IMR-90 (cell line): ENCODE measurements around the gene TPCN1. TPM values are rescaled to one million over a fixed set of nuclear protein-coding genes. Genes with fewer than 3 reads are reported as not detected.

Experiments
- ATAC-seq: fragments of 200-7000 bp; cut with Tn5 transposase; 2 replicates; pipeline ENCODE4 v1.9.1; 2020; ENCODE audit warnings: low read depth, mild to moderate bottlenecking, moderate library complexity
- BruUV-seq: library from RNA; stranded (reverse); fragments of 400-500 nt; replicated peaks from 2 replicates; lab custom pipeline; 2021; lab: Mats Ljungman, UMichigan
- CTCF ChIA-PET: fragments of 300-600 bp; formaldehyde crosslinking; extraction: SDS; loops from one replicate; lab custom pipeline; 2021; ENCODE audit warnings: antibody characterized with exemption; lab: Yijun Ruan, JAX
- POLR2A ChIA-PET: fragments of 300-600 bp; sonication (Branson Sonifier 250); formaldehyde crosslinking; loops from one replicate; lab custom pipeline; 2022; ENCODE audit warnings: antibody characterized with exemption; ENCODE audit not compliant: unreplicated experiment; lab: Charles Lee
- DNase-seq: peaks from one replicate; pipeline ENCODE4 v3.0.0; 2013
- H2AFZ ChIP-seq: replicated peaks from 2 replicates; pipeline ENCODE3; 2013; ENCODE audit warnings: low read length, mild to moderate bottlenecking; ENCODE audit not compliant: poor library complexity
- H2AK5ac ChIP-seq: 2 replicates; pipeline ENCODE4 v1.6.1; 2013; ENCODE audit warnings: low read depth, low read length, inconsistent platforms
- H2AK9ac ChIP-seq: replicated peaks from 2 replicates; pipeline ENCODE3; 2013; ENCODE audit warnings: mild to moderate bottlenecking, low read depth, low read length, moderate library complexity; ENCODE audit not compliant: poor library complexity
- H2BK120ac ChIP-seq: 2 replicates; pipeline ENCODE4 v1.6.1; 2013; ENCODE audit warnings: low read depth, low read length, inconsistent platforms
- H2BK15ac ChIP-seq: 3 replicates; pipeline ENCODE4 v1.6.1; 2013; ENCODE audit warnings: low read depth, low read length, inconsistent platforms
- H2BK20ac ChIP-seq: 2 replicates; pipeline ENCODE4 v1.6.1; 2013; ENCODE audit warnings: low read depth, mild to moderate bottlenecking, inconsistent platforms, low read length, moderate library complexity
- H2BK5ac ChIP-seq: 2 replicates; pipeline ENCODE4 v1.6.1; 2013; ENCODE audit warnings: mild to moderate bottlenecking, low read depth, low read length, inconsistent platforms; ENCODE audit not compliant: poor library complexity, severe bottlenecking
- H3K14ac ChIP-seq: replicated peaks from 2 replicates; pipeline ENCODE4 v1.6.1; 2013; ENCODE audit warnings: low read depth, low read length, inconsistent platforms
- H3K18ac ChIP-seq: 2 replicates; pipeline ENCODE4 v1.6.1; 2013; ENCODE audit warnings: low read depth, low read length, control low read depth
- H3K23ac ChIP-seq: 2 replicates; pipeline ENCODE4 v1.6.1; 2013; ENCODE audit warnings: low read depth, low read length, inconsistent platforms
- H3K27ac ChIP-seq: 2 replicates; pipeline ENCODE4 v1.5.1; 2013; ENCODE audit warnings: mild to moderate bottlenecking, control low read depth, low read length; ENCODE audit not compliant: insufficient read depth
- H3K27me3 ChIP-seq: 2 replicates; pipeline ENCODE4 v1.6.1; 2013; ENCODE audit warnings: low read length; ENCODE audit not compliant: control insufficient read depth, insufficient read depth
- H3K36me3 ChIP-seq: 2 replicates; pipeline ENCODE4 v1.6.1; 2013; ENCODE audit warnings: low read length, mixed read lengths; ENCODE audit not compliant: control insufficient read depth, insufficient read depth
- H3K4ac ChIP-seq: 2 replicates; pipeline ENCODE4 v1.6.1; 2013; ENCODE audit warnings: low read depth, low read length, inconsistent platforms
- H3K4me1 ChIP-seq: 2 replicates; pipeline ENCODE4 v1.6.1; 2013; ENCODE audit warnings: low read length, mixed read lengths; ENCODE audit not compliant: control insufficient read depth, insufficient read depth
- H3K4me2 ChIP-seq: 2 replicates; pipeline ENCODE4 v1.6.1; 2013; ENCODE audit warnings: low read depth, mild to moderate bottlenecking, control low read depth, low read length, moderate library complexity
- H3K4me3 ChIP-seq: 2 replicates; pipeline ENCODE4 v1.5.1; 2013; ENCODE audit warnings: low read depth, mild to moderate bottlenecking, control low read depth, low read length, moderate library complexity; ENCODE audit not compliant: insufficient read depth
- H3K56ac ChIP-seq: 2 replicates; pipeline ENCODE4 v1.6.1; 2013; ENCODE audit warnings: low read length, inconsistent platforms; ENCODE audit not compliant: insufficient read depth; ENCODE audit errors: extremely low read depth
- H3K79me1 ChIP-seq, 2 experiments: 2 replicates each; pipeline ENCODE4 v1.6.1; 2013; ENCODE audit warnings: low read length in 2 of 2, inconsistent platforms in 1 of 2, low read depth in 1 of 2
- H3K9ac ChIP-seq: 2 replicates; pipeline ENCODE4 v1.6.1; 2013; ENCODE audit warnings: low read depth, low read length, control low read depth
- H3K9me1 ChIP-seq: 2 replicates; pipeline ENCODE4 v1.6.1; 2013; ENCODE audit warnings: low read length, inconsistent platforms; ENCODE audit not compliant: insufficient read depth
- H3K9me3 ChIP-seq: 2 replicates; pipeline ENCODE4 v1.6.1; 2013; ENCODE audit warnings: low read length; ENCODE audit not compliant: control insufficient read depth, insufficient read depth
- H4K20me1 ChIP-seq: 2 replicates; pipeline ENCODE4 v1.6.1; 2013; ENCODE audit warnings: low read length, inconsistent platforms; ENCODE audit not compliant: insufficient read depth
- H4K5ac ChIP-seq: 2 replicates; pipeline ENCODE4 v1.6.1; 2013; ENCODE audit warnings: mild to moderate bottlenecking, low read depth, low read length, control low read depth
- H4K8ac ChIP-seq, 2 experiments: 2 replicates each; pipeline ENCODE4 v1.6.1; 2013; ENCODE audit warnings: low read depth in 2 of 2, low read length in 2 of 2, control low read depth in 1 of 2, inconsistent platforms in 1 of 2
- H4K91ac ChIP-seq: 2 replicates; pipeline ENCODE4 v1.6.1; 2013; ENCODE audit warnings: low read depth, low read length, inconsistent platforms; ENCODE audit not compliant: insufficient read depth
- CEBPB ChIP-seq: IDR thresholded peaks from 2 replicates; pipeline ENCODE4 v1.6.1; 2012; ENCODE audit warnings: low read depth, low read length, improper control_type of control experiment
- CTCF ChIP-seq: conservative IDR thresholded peaks from 2 replicates; pipeline ENCODE4 v1.5.1; 2012; ENCODE audit warnings: mild to moderate bottlenecking, low read depth, low read length, improper control_type of control experiment
- ELK1 ChIP-seq: fragments of 150-350 bp; IDR thresholded peaks from 2 replicates; pipeline ENCODE4 v1.6.1; 2016; ENCODE audit warnings: low read depth, mild to moderate bottlenecking, low read length, moderate library complexity, borderline replicate concordance
- MAZ ChIP-seq: IDR thresholded peaks from 2 replicates; pipeline ENCODE4 v1.6.1; 2012; ENCODE audit warnings: low read depth, mild to moderate bottlenecking, low read length, improper control_type of control experiment, moderate library complexity, borderline replicate concordance
- NFE2L2 ChIP-seq: fragments of 150-350 bp; IDR thresholded peaks from 2 replicates; pipeline ENCODE4 v1.6.1; 2016; ENCODE audit warnings: low read depth, mild to moderate bottlenecking, low read length
- POLR2A ChIP-seq: IDR thresholded peaks from 2 replicates; pipeline ENCODE4 v1.6.1; 2012; ENCODE audit warnings: mild to moderate bottlenecking, low read depth, low read length
- RAD21 ChIP-seq: IDR thresholded peaks from 2 replicates; pipeline ENCODE4 v1.6.1; 2012; ENCODE audit warnings: low read length, improper control_type of control experiment
- RCOR1 ChIP-seq: IDR thresholded peaks from 2 replicates; pipeline ENCODE4 v1.6.1; 2012; ENCODE audit warnings: mild to moderate bottlenecking, low read length, improper control_type of control experiment; ENCODE audit not compliant: insufficient replicate concordance
- SMC3 ChIP-seq: fragments of 150-350 bp; IDR thresholded peaks from 2 replicates; pipeline ENCODE4 v1.6.1; 2016; ENCODE audit warnings: low read depth, mild to moderate bottlenecking, antibody characterized with exemption, low read length, moderate library complexity
- USF2 ChIP-seq: fragments of 150-350 bp; IDR thresholded peaks from 2 replicates; pipeline ENCODE4 v1.6.1; 2017; ENCODE audit warnings: mild to moderate bottlenecking, antibody characterized with exemption, low read length, low read depth
- WGBS, 2 experiments: methylation state at CpG; one replicate each; pipeline versions ENCODE4 v1.1.5 to v1.1.7; 2013; ENCODE audit warnings: missing lambda C conversion rate in 2 of 2; ENCODE audit not compliant: insufficient read length in 1 of 2; ENCODE audit errors: extremely low coverage in 2 of 2; 5-methylcytosine and 5-hydroxymethylcytosine counted together
- dilution Hi-C: fragments of 300-500 bp; cut with HindIII; formaldehyde crosslinking; loops from one replicate; pipeline ENCODE4 v1.14.3; 2018; ENCODE audit warnings: low sequenced_read_pairs; ENCODE audit not compliant: unreplicated experiment
- in situ Hi-C: fragments of 300-500 bp; cut with MboI; formaldehyde crosslinking; loops from 3 replicates; pipeline ENCODE4 v1.14.3; 2019; ENCODE audit warnings: low sequenced_read_pairs, inconsistent platforms, mixed read lengths
- intact Hi-C: fragments of 100-400 bp; cut with micrococcal nuclease; formaldehyde crosslinking; loops from 2 replicates; pipeline ENCODE4 v1.10.0; 2022
- polyA plus RNA-seq, 3 experiments: library from polyadenylated mRNA; depleted of rRNA; stranded (reverse); fragments of >200 nt; gene quantifications; 2 replicates each; pipeline ENCODE4 v1.2.3, GENCODE V29; 2012; ENCODE audit warnings: low replicate concordance in 1 of 3
- total RNA-seq: library from RNA; depleted of rRNA; stranded (reverse); fragments of >200 nt; gene quantifications from 2 replicates; pipeline ENCODE4 v1.2.3, GENCODE V29; 2012

The TPCN1 gene
- total and polyA plus RNA-seq, 2 of the 4 experiments (the other 2 are of a cell fraction) = 2.0 to 13.2 TPM

- ATAC-seq (no peak), DNase-seq (no peak)
- no peak overlapping the region for H4K91ac ChIP-seq
- H2AFZ ChIP-seq = no peak overlapping the region
- H3K14ac ChIP-seq = no peak overlapping the region
- peaks cover 5 to 7% of the 10 kb centered on the region in 2 experiments; a peak in 1 of 4 replicates for H3K79me1 ChIP-seq
- H3K18ac ChIP-seq = no peak overlapping the region
- no peak overlapping the region for H2AK5ac ChIP-seq
- no peak overlapping the region for H3K9ac ChIP-seq
- ChIA-PET POLR2A (no interaction called here), CTCF (interaction anchor here (0.5 to 0.7 kb wide), 3 partner anchors 12 to 1101 kb away, joined by 3 to 4 read pairs (median 3); partner anchors contain the start of gene OAS2)
- H3K4ac ChIP-seq = no peak overlapping the region
- peaks cover 7% of the 10 kb centered on the region for H3K9me3 ChIP-seq
- no peaks in the 10 kb centered on the region for H3K9me1 ChIP-seq
- H2BK15ac ChIP-seq = no peak overlapping the region
- peaks cover 2% of the 10 kb centered on the region for H4K20me1 ChIP-seq
- H3K23ac ChIP-seq = no peak overlapping the region
- H3K36me3 ChIP-seq = peaks cover 65% of the 10 kb centered on the region
- BruUV-seq = no TSS peak
- H3K4me1 ChIP-seq = peaks cover 2% of the 10 kb centered on the region; the same call in 1 of the 2 replicates
- no peak overlapping the region for H4K8ac ChIP-seq
- H2BK20ac ChIP-seq = no peak overlapping the region
- H2BK5ac ChIP-seq = no peak overlapping the region
- dilution Hi-C loops = no loop called here
- intact Hi-C loops = no loop called here
- H3K4me3 ChIP-seq = no peak overlapping the region
- in situ Hi-C loops = loop anchor here (5.0 kb wide), 1 partner anchor 125 kb away; no protein-coding TSS in a partner anchor
- TF ChIP-seq RAD21 (no peak), ELK1 (no peak), RCOR1 (no peak), MAZ (no peak), SMC3 (no peak), CTCF (no peak), USF2 (no peak), CEBPB (no peak), NFE2L2 (no peak), POLR2A (no peak)
- no peak overlapping the region for H3K56ac ChIP-seq
- no peak overlapping the region for H2BK120ac ChIP-seq
- no peak overlapping the region for H3K4me2 ChIP-seq
- no peak overlapping the region for H3K27ac ChIP-seq
- 100% methylated on average over 11 of the region's 20 CpGs; no CpG with 5 or more reads in 1 of the 2 experiments for WGBS, 2 experiments
- no peaks in the 10 kb centered on the region for H3K27me3 ChIP-seq
- no peak overlapping the region for H4K5ac ChIP-seq
- H2AK9ac ChIP-seq = no peak overlapping the region
Measured at GRCh38 chr12:113172185-113172584, 49.1 kb upstream of the TPCN1 start.
